ENCODE results near the gene CDH18. TPM values are rescaled to one million over a fixed set of nuclear protein-coding genes. Genes with fewer than 3 reads are reported as not detected.

CDH18 gene
- polyA plus RNA-seq, 1 donor from 2014 or later: 5.6 TPM

DNA sequence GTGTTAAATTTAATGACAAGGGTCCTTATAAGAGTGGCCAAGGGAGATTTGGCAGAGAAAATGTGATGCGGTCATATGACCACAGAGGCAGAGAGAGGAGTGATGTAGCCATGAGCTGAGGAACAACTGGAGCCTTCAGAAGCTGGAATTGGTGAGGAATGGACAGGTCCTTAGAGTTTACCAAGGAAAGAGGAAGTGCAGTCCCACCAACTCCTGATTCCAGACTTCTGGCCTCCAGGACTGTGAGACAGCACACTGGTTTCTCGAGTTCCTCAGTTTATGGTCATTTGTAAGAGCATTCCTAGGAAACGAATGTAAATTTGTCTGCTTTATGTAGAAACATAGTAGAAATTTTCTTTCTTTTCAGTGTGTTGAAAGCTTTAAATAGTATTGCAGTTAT, 410.1 kb downstream of the CDH18 start:
- Histone ChIP-seq H3K79me2 (replicated peaks; ENCODE audit: insufficient read depth, low read length) (no peaks in the 10 kb centered on the region), H3K27ac (ENCODE audit: low read length) (no peak overlapping the region), H3K9me3 (ENCODE audit: low read length) (no peaks in the 10 kb centered on the region), H3F3A (ENCODE audit: insufficient read depth, low read length, poor library complexity, severe bottlenecking) (no peaks in the 10 kb centered on the region), H2AFZ (ENCODE audit: low read depth, low read length) (no peak overlapping the region), H4K20me1 (ENCODE audit: insufficient read depth) (no peaks in the 10 kb centered on the region), H3K4me3 (ENCODE audit: low read length) (no peak overlapping the region), H3K4me2 (ENCODE audit: low read length) (no peak overlapping the region), H3K9ac (ENCODE audit: low read length) (no peak overlapping the region), H3K9me2 (ENCODE audit: insufficient read depth, low read length) (no peaks in the 10 kb centered on the region), H3K36me3 (ENCODE audit: insufficient read depth, low read length) (no peaks in the 10 kb centered on the region), H3K27me3 (ENCODE audit: insufficient read depth, low read depth, low read length) (no peaks in the 10 kb centered on the region)
- TF ChIP-seq, protein P1, sequence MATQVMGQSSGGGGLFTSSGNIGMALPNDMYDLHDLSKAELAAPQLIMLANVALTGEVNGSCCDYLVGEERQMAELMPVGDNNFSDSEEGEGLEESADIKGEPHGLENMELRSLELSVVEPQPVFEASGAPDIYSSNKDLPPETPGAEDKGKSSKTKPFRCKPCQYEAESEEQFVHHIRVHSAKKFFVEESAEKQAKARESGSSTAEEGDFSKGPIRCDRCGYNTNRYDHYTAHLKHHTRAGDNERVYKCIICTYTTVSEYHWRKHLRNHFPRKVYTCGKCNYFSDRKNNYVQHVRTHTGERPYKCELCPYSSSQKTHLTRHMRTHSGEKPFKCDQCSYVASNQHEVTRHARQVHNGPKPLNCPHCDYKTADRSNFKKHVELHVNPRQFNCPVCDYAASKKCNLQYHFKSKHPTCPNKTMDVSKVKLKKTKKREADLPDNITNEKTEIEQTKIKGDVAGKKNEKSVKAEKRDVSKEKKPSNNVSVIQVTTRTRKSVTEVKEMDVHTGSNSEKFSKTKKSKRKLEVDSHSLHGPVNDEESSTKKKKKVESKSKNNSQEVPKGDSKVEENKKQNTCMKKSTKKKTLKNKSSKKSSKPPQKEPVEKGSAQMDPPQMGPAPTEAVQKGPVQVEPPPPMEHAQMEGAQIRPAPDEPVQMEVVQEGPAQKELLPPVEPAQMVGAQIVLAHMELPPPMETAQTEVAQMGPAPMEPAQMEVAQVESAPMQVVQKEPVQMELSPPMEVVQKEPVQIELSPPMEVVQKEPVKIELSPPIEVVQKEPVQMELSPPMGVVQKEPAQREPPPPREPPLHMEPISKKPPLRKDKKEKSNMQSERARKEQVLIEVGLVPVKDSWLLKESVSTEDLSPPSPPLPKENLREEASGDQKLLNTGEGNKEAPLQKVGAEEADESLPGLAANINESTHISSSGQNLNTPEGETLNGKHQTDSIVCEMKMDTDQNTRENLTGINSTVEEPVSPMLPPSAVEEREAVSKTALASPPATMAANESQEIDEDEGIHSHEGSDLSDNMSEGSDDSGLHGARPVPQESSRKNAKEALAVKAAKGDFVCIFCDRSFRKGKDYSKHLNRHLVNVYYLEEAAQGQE (IDR thresholded peaks at IDR 0.05; ENCODE audit: borderline replicate concordance): no peak
- TF ChIP-seq RAD21 (conservative IDR thresholded peaks at IDR 0.05): no peak
- no peak for TF ChIP-seq EP300 (conservative IDR thresholded peaks at IDR 0.05; ENCODE audit: poor library complexity, severe bottlenecking)
- no peak for TF ChIP-seq TAF1 (IDR thresholded peaks at IDR 0.05; ENCODE audit: low read depth)
- TF ChIP-seq POLR2AphosphoS5 (IDR thresholded peaks at IDR 0.05): no peak
- TF ChIP-seq SMC3 (conservative IDR thresholded peaks at IDR 0.05; ENCODE audit: poor library complexity): no peak
- TF ChIP-seq MXI1 (conservative IDR thresholded peaks at IDR 0.05; ENCODE audit: poor library complexity, severe bottlenecking): no peak
- no peak for TF ChIP-seq EZH2 (IDR thresholded peaks at IDR 0.05; ENCODE audit: borderline replicate concordance, insufficient read depth, low read length, poor library complexity, severe bottlenecking)
- TF ChIP-seq, protein P2, sequence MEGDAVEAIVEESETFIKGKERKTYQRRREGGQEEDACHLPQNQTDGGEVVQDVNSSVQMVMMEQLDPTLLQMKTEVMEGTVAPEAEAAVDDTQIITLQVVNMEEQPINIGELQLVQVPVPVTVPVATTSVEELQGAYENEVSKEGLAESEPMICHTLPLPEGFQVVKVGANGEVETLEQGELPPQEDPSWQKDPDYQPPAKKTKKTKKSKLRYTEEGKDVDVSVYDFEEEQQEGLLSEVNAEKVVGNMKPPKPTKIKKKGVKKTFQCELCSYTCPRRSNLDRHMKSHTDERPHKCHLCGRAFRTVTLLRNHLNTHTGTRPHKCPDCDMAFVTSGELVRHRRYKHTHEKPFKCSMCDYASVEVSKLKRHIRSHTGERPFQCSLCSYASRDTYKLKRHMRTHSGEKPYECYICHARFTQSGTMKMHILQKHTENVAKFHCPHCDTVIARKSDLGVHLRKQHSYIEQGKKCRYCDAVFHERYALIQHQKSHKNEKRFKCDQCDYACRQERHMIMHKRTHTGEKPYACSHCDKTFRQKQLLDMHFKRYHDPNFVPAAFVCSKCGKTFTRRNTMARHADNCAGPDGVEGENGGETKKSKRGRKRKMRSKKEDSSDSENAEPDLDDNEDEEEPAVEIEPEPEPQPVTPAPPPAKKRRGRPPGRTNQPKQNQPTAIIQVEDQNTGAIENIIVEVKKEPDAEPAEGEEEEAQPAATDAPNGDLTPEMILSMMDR (IDR thresholded peaks at IDR 0.05; ENCODE audit: poor library complexity, severe bottlenecking): no peak

DNA sequence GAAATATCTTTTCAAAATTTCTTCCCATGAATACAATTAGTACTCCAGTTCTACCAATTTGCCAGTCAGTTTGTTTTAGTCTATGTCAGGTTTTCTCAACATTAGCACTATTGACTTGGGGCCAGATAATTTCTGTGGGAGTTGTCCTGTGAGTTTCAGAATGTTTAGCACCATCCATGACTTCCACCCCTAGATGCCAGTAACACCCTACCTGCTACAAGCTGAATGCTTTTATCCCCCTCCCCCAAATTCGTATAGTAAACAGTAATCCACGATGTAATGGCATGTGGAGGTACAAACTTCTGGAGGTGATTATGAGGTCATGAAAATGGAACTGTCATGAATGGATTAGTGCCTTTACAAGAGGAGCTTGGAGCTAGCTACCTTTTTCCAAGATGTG, 420.0 kb downstream of the CDH18 start:
- H3K27me3 ChIP-seq (ENCODE audit: insufficient read depth, low read depth, low read length): no peaks in the 10 kb centered on the region
- H4K20me1 ChIP-seq (ENCODE audit: insufficient read depth): no peaks in the 10 kb centered on the region
- H3K9ac ChIP-seq (ENCODE audit: low read length): no peak overlapping the region
- H3K9me2 ChIP-seq (ENCODE audit: insufficient read depth, low read length): no peaks in the 10 kb centered on the region
- H2AFZ ChIP-seq (ENCODE audit: low read depth, low read length): no peak overlapping the region
- H3K9me3 ChIP-seq (ENCODE audit: low read length): no peaks in the 10 kb centered on the region
- no peaks in the 10 kb centered on the region for H3K79me2 ChIP-seq (replicated peaks; ENCODE audit: insufficient read depth, low read length)
- no peaks in the 10 kb centered on the region for H3F3A ChIP-seq (ENCODE audit: insufficient read depth, low read length, poor library complexity, severe bottlenecking)
- H3K36me3 ChIP-seq (ENCODE audit: insufficient read depth, low read length): no peaks in the 10 kb centered on the region
- H3K4me3 ChIP-seq (ENCODE audit: low read length): no peak overlapping the region
- H3K4me2 ChIP-seq (ENCODE audit: low read length): no peak overlapping the region
- no peak for TF ChIP-seq TAF1 (IDR thresholded peaks at IDR 0.05; ENCODE audit: low read depth)
- H3K27ac ChIP-seq (ENCODE audit: low read length): no peak overlapping the region

DNA sequence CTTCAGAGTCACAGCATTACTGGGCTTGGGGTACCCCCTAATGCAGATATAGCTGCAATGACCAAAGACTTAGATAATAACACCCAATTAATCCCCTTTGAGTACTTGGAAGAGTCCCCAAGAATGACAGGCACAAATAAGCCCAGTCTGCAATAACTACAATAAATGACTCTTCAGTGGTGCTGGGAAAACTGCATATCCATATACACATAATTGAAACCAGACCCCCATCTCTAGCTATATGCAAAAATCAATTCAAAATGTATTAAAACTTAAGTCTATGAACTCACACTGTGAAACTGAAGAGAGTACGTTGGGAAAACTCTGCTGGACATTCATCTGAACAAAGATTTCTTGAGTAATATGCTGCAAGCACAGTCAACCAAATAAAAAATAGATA, 422.5 kb downstream of the CDH18 start:
- no peaks in the 10 kb centered on the region for H3K9me2 ChIP-seq (ENCODE audit: insufficient read depth, low read length)
- H4K20me1 ChIP-seq (ENCODE audit: insufficient read depth): no peaks in the 10 kb centered on the region
- no peak overlapping the region for H3K27ac ChIP-seq (ENCODE audit: low read length)
- H3K27me3 ChIP-seq (ENCODE audit: insufficient read depth, low read depth, low read length): no peaks in the 10 kb centered on the region
- H3K4me2 ChIP-seq (ENCODE audit: low read length): no peak overlapping the region
- H3K4me3 ChIP-seq (ENCODE audit: low read length): no peak overlapping the region
- H3K9me3 ChIP-seq (ENCODE audit: low read length): no peaks in the 10 kb centered on the region
- H3K36me3 ChIP-seq (ENCODE audit: insufficient read depth, low read length): no peaks in the 10 kb centered on the region
- H3K79me2 ChIP-seq (replicated peaks; ENCODE audit: insufficient read depth, low read length): no peaks in the 10 kb centered on the region
- no peak overlapping the region for H3K9ac ChIP-seq (ENCODE audit: low read length)
- no peaks in the 10 kb centered on the region for H3F3A ChIP-seq (ENCODE audit: insufficient read depth, low read length, poor library complexity, severe bottlenecking)
- no peak overlapping the region for H2AFZ ChIP-seq (ENCODE audit: low read depth, low read length)
- no peak for TF ChIP-seq EZH2 (IDR thresholded peaks at IDR 0.05; ENCODE audit: borderline replicate concordance, insufficient read depth, low read length, poor library complexity, severe bottlenecking)
- TF ChIP-seq, protein P1 (IDR thresholded peaks at IDR 0.05; ENCODE audit: borderline replicate concordance): no peak
- no peak for TF ChIP-seq SMC3 (conservative IDR thresholded peaks at IDR 0.05; ENCODE audit: poor library complexity)
- no peak for TF ChIP-seq MXI1 (conservative IDR thresholded peaks at IDR 0.05; ENCODE audit: poor library complexity, severe bottlenecking)
- TF ChIP-seq, protein P2 (IDR thresholded peaks at IDR 0.05; ENCODE audit: poor library complexity, severe bottlenecking): no peak
- no peak for TF ChIP-seq POLR2AphosphoS5 (IDR thresholded peaks at IDR 0.05)
- TF ChIP-seq RAD21 (conservative IDR thresholded peaks at IDR 0.05): no peak
- no peak for TF ChIP-seq EP300 (conservative IDR thresholded peaks at IDR 0.05; ENCODE audit: poor library complexity, severe bottlenecking)
- no peak for TF ChIP-seq TAF1 (IDR thresholded peaks at IDR 0.05; ENCODE audit: low read depth)

All from neural cell (in vitro differentiated cells).